ENCODE measurements around the gene SLA2.

DNA sequence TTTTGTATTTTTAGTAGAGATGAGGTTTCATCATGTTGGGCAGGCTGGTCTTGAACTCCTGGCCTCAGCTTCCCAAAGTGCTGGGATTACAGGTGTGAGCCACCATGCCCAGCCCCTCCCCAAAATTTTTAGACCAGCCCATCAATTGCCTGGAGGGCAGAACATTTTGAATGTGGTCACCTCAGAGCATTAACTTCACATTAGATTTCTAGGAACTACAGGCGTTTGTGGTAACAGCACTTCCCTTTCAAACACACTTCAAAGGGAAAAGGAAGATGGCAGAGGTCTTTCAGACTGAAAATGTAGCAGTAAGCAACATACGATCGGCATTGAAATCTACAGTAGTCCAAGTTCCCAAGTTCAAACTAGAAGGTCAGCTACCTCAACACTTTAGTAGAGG is 12.3 kb upstream of the SLA2 start:
- TF ChIP-seq, protein P1, sequence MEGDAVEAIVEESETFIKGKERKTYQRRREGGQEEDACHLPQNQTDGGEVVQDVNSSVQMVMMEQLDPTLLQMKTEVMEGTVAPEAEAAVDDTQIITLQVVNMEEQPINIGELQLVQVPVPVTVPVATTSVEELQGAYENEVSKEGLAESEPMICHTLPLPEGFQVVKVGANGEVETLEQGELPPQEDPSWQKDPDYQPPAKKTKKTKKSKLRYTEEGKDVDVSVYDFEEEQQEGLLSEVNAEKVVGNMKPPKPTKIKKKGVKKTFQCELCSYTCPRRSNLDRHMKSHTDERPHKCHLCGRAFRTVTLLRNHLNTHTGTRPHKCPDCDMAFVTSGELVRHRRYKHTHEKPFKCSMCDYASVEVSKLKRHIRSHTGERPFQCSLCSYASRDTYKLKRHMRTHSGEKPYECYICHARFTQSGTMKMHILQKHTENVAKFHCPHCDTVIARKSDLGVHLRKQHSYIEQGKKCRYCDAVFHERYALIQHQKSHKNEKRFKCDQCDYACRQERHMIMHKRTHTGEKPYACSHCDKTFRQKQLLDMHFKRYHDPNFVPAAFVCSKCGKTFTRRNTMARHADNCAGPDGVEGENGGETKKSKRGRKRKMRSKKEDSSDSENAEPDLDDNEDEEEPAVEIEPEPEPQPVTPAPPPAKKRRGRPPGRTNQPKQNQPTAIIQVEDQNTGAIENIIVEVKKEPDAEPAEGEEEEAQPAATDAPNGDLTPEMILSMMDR (conservative IDR thresholded peaks at IDR 0.05 in 1 of 2, IDR thresholded peaks at IDR 0.05 in 1 of 2; ENCODE audit: extremely low read depth in 1 of 2, insufficient read depth in 1 of 2, low read depth in 1 of 2, low read length in 2 of 2): no peak
- no peak for TF ChIP-seq EZH2 (IDR thresholded peaks at IDR 0.05; ENCODE audit: borderline replicate concordance, low read length)

All from mammary epithelial cell (primary cell).